ENCODE results near the gene RBM18.

The RBM18 gene

DNA sequence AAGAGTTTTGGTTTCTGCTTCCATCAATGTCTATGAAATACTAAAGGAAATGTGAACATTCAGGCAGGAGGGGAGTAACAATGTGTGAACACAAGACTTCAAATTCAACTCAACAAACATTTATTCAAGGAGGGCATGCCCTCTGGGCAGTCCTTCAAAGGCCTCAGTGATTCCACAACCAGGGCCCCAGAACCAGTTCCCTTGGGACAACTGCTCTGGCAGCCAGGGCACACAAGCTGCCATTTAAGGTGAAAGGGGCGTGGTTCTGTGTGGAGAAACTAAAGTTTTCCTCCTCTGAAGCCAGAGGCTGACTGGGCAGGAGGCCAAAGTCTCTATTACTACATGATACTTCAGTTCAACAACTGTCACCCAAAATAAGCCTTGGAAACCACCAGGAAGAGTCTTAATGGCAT is 3.2 kb downstream of the RBM18 start:
- no peak for DNase-seq (ENCODE audit: low read depth in 2 of 3, low spot score in 2 of 3)

DNA sequence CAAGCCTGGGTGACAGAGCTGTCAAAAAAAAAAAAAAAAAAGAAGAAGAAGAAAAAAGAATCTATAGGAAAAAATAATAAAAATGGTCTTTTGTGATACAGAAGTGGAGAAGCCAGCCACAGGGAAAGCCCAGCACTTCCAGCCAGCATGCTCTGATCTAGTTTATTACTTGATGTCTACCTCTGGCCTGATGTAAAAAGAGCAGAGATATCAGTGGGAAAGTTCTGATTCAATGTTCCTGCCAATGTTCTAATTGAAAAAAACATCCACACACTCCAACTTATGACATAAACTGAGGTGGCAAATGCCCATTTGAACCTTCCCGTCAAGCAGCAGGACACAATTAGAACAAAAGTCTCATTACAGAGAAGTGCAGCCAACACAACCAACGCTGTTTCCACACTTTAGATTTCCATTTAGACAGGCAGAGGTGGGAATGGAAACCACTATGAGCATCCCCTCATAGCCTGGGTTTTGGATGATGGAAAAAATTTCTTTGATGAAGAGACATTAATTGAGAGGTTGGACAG is 5.7 kb downstream of the RBM18 start:
- DNase-seq (ENCODE audit: low read depth in 2 of 3, low spot score in 2 of 3), result no peak

DNA sequence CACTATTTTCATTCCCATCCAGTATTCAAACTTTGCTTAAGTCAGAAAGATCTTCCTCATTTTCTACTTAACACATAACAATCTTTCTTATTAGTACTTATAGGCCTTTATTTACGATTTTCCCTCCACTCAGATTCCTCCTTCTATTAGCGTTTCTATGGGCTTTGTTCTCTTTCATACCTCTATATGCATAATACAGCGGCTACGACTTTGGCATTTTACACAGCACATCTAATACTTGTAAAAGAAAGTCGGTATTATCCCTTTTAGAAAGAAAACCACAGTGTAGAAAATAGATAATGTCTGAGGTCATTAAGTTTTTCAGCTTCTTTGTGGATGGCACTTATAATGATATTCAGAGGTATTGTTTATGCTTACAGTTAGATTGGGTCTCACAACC is 8.4 kb downstream of the RBM18 start:
- DNase-seq (ENCODE audit: low read depth in 2 of 3, low spot score in 2 of 3), result no peak

DNA sequence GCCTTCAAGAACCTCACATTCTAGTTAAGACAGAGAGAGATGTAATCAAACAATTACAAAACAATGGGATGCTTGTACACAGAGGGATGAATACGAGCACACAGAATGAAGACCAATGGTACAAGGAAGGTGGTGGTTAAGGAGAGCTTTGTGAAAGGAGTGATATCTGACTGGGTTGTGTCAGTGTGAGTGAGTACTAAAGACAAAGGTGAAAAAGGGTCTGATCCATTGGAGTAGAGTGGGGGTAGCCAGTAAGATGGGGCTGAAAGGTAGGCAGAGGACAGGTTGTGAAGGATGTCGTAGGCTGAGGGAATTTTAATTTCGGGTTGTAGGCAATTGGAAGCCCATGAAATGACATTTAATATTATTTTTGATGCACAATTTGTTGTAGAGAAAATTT is 9.9 kb downstream of the RBM18 start:
- DNase-seq (ENCODE audit: low read depth in 2 of 3, low spot score in 2 of 3), result no peak

DNA sequence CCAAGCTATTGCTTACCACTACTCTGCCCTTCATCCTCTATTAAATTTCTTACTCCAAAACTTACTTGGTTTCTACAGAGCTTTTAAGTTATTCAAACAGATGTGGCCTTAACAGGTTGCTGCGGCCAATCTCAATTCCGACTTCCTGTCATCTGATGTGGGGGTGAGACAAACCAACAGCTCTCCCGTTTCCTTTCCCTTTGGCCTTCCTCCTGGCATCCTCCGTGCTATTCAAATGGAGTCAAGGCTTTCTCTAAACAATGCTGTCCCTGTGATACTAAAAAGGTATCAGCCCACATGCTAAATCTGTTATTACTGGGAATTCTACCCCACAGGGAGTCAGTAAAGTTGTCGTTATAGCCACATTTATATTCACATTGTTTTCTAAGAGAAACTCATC is 11.8 kb downstream of the RBM18 start:
- no peak for DNase-seq (ENCODE audit: low read depth in 2 of 3, low spot score in 2 of 3)

DNA sequence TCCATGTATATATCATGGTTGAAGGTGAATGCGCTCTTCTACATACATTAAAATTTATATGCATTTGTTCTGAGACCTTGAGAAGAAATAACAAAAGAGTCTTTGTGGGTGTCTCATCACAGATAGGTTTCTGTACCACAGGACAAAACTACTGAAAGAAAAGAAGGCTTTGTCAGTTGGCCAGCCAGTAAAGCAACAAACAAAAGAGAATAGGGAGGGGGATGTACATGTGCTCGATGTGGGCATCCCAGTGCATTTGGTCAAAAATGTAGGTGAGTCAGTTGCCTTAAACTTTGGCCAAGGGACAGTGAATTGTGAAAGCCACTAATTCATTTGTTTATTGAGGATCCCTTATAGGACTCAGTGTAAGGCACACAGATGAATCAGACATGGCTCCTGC is 13.3 kb downstream of the RBM18 start:
- DNase-seq (ENCODE audit: low read depth in 2 of 3, low spot score in 2 of 3), result no peak

DNA sequence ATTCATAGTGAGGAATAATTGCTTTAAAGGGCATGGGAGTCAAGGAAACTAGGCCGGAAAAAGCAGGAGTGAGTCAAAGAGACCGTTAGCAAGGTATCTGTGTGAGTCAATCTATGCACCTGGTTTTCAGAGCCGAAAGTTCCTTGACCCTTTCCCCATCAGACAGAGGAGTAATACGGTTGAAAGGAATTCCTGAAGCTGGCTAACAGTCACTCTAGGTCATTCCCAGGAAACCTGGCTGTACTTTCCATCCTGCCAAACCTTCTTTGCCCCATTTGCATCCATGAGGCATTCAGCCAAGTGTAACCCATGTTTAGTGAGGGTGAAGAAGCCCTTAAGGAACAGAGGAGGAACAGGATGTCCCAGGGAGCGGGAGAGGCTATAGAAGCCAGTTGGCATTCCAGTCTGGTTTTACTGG is 16.2 kb downstream of the RBM18 start:
- DNase-seq (ENCODE audit: low read depth in 2 of 3, low spot score in 2 of 3), result no peak

DNA sequence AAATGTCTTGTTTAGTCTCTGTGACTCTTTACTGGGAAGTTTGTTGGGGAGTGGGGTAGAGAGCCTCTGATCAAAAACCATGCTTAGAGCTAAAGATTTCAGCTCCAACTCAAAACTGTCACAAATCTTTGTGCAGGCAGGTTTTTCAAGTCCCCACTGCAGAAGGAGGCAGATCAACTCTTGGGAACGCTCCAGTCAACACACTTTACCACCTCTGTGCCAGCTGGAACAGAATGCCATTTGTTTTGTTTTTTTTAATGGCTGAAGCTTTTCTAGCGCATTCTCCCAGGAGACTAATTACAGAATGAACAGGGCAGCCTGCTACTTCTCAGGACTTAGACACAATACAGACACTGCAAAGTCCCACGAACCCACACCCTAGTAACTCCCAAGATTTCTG is 18.0 kb downstream of the RBM18 start:
- no peak for DNase-seq (ENCODE audit: low read depth in 2 of 3, low spot score in 2 of 3)

DNA sequence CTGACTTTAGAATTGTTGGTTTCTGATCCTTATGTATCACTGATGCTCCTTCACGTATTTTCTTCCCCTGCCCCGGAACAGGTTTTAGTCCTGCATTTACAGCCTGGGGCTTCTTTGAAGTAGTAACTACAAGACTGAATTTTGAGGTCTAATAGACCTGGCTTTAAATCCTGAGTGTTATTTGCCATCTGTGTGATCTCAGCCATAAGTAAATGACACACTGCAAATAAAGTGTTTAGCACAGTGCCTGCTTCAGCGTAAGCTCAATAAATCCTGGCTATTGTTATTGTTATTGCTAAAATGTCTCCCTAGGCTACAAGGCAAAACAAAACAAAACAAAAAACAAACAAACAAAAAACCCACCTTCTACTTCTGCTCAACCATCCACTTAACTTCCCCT is 20.3 kb downstream of the RBM18 start:
- DNase-seq (ENCODE audit: low read depth in 2 of 3, low spot score in 2 of 3), result no peak

DNA sequence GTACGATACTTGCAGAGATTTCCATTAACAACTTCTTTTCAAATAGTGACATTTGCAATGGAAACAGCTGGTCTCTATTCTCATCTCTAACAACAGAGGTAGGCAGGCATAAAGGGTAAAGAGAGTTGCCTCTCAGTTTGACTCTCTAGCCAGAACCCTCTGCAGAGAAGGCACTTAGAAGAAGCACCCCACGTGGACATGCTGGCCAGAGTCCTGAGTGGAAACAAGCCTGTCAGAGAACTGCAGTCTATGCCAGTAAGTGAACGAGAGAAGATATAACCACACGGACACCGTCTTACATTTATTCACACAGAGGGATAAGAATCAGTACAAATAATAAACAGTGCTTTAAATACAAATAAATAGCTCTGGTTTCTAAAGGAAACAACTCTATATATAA is 24.9 kb downstream of the RBM18 start:
- DNase-seq (ENCODE audit: low read depth in 2 of 3, low spot score in 2 of 3), result no peak

DNA sequence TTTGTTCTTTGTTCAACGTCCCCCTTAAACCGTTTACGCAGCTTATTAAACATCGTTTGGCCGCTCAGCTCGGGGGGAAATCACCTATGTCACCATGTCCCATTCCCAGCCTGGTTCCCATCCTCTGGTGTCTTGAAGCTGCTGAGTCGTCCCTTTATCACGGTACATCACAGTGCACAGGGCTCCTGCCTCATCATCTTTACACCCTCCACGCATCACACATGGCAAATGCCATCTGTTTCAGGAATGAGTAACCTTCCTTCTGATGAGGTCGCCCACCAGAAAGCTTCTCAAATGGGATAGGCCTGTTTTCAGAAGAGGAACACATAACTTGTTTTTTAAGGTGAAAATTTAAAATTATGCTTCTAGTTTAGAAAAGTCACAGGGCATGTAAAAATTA is 28.0 kb downstream of the RBM18 start:
- DNase-seq (ENCODE audit: low read depth in 2 of 3, low spot score in 2 of 3), result no peak

DNA sequence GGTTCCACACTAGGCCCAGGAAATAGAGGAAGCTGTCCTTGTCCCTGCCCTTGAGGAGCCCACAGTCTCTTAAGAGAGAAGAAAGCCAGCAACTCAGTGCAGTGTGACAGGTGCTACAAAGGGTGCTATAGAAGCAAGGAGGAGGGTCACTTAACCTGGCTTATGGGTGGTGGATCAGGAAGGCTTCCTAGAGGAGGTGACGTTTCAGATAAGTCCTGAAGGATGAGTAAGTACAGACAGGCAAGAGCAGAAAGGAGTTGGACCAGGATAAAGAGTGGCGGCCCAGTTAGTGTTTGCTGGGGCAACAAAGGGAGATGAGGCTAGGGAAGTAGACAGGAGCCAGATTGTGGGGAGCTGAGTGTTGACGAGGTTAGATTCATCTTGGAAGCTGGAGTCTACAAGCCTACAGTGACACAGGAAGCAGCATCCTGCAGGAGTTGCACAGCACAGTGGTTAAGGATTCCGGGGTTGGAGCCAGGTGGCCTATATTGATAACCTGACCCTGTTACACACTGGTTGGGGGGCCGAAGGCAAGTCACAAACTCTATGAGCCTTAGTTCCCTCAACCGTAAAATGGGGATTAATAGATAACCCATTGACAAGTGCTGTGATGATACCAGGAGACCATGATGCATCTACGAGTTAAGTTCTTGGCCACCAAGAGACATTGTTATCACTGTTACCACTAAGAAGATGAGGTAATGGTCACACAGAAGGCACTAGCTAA is 30.5 kb downstream of the RBM18 start:
- no peak for DNase-seq (ENCODE audit: low read depth in 2 of 3, low spot score in 2 of 3)

DNA sequence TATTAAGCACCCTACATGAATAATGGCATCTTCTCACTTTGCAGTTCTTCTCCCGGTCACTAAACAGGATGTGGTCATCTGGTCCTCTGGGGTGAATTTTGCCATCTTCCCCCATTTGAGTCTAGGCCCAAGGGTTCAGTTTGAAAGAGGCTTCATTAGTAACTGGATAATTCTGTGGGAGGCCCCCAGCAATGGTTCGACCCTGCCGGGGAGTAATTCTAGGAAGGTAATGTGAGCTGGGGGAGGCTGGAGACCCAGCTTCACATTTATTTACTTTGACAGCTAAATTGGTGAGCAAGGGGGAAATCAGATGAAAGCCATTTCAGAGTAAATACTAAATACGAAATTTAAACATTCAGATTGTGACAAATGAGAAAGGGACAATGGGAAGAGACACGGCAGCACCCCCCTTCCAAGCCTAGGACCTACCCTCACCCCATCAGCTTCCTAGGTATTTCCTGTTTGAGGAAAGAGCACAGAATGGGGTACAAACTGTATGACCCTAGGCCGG is 31.8 kb downstream of the RBM18 start:
- no peak for DNase-seq (ENCODE audit: low read depth in 2 of 3, low spot score in 2 of 3)

DNA sequence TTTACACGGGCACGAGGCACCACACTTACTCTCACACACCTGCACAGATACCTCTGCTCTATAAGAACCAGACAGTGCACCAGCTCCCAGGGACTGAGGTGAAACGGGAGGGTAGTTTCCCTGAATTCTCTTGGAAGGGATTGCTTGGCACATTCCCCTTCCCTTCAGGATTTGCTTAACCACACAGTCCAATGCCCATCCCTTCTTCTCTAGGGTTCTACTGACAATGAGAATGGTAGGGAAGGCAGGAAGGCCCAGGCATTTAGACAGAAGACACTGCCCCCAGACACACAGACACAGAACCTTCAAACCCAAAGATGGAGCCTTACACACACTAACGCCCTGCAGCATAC is 35.2 kb downstream of the RBM18 start:
- DNase-seq (ENCODE audit: low read depth in 2 of 3, low spot score in 2 of 3), result no peak

DNA sequence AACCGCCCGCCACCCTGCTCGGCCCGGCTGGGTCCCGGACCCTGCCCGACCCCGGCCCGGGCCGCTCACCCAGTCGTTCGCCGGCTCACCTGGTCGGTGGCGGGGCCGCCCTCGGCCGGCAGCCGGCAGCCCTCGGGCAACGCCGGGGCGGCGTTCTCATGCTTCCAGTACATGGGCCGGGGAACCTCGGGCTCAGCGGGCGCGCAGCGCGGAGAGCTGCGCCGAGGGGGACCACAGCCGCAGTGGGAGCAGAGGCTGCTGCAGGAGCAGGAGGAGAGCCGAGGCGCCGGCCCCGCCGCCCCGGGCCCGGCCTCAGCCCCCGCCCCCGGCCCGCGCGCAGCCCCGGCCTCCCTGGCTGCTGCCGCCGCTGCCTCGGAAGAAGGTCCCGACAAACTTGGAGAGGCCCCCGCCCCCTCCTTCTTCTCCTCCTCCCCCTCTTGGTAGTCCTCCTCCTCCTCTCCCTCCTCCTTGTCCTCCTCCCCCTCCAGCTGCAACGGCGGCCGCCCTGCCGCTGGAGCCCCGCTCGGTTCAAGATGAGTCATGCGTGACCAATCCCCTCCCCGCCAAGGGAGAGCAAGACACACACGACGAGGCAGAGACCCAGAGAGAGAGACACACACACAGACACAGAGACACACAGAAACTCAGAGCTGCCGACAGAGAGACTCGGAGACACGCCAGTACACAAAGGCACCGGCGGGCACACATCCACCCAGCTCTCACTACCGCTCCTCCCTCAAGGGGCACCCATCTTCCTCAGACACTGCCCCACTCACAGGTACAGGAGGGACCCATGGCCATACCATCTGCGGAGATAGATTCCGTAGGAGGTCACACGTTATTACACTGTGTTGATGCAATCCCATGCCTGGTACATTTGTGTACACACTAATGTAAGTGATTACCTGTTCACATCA is 35.8 kb downstream of the RBM18 start, which contains the start of gene LHX6:
Gene LHX6, minus strand, starts transcription at position 390 of the 917 bp plus-strand sequence. Its CDS starts 217 bp downstream, at position 173.
- no peak for DNase-seq (ENCODE audit: low read depth in 2 of 3, low spot score in 2 of 3)

DNA sequence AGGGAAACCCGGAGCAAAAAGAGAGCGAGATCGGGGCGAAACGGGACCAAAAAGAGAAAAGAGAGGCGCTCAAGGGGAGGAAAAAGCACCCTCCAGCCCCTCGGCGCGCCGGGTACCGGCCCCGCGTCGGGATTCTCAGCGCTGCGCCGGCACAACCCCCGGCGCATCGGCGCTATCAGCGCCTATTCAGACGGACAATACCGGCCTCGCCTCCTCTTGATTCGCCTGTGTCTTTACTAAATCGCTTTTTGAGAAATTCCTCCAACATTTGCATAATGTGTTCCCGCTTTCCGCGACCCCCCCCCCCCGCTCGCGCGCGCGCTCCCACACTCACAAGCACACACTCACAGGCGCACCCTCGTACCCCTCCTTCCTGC is 36.5 kb downstream of the RBM18 start:
- DNase-seq (ENCODE audit: low read depth in 2 of 3, low spot score in 2 of 3), result no peak

DNA sequence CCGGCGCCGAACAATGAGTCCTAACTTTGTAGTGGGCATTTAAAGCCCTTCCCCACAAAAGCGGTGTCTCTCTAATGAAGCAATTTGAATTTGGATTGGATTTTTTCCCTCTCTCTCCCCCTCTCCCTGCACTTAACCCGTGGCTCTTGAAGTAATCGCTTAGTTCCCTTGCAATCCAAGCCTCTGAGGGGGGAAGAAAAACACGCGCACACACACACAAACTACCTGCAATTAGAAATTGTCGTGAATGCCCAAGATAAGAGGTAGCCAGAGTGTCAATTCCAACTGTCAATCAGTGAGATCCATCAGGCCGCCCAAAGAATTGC is 37.1 kb downstream of the RBM18 start:
- DNase-seq (ENCODE audit: low read depth in 2 of 3, low spot score in 2 of 3), result no peak

DNA sequence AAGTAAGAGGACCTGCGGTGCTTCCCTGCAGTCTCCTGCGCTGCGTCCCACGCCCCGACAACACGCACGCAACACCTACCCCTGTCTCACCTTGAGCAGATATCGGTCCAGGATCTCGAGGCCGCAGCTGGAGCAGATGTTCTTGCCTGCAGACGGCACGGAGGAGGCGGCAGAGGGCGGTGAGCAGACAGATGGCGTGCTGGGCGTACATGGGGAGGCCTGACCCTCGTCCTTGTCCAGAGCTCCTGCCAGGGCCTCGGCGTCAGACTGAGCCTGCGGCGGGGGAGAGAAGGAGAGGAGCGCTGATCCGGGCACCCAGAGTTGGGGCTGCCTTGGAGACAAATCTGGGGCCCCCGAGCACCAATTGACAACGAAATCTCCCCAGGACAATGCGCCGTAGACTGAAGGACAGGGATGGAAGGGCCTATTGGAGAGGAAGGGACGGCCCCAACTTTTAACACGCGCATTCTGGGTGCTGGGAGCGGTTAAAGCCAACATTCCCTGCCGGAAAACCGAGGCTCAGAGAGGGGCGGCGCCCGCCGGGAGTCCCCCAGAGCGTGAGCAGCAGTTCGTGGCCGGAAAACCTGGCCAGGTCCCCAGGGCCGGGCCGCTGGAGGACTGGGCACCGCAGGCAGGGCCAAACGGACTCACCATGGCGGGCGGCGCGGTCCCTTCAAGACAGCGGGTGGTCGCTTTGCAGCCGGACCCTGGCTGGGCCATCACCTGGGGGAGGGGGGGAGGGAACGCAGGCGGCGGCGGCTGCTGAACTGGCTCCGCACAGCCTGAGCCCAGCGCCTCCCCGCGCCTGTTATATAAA is 37.7 kb downstream of the RBM18 start:
- no peak for DNase-seq (ENCODE audit: low read depth in 2 of 3, low spot score in 2 of 3)

DNA sequence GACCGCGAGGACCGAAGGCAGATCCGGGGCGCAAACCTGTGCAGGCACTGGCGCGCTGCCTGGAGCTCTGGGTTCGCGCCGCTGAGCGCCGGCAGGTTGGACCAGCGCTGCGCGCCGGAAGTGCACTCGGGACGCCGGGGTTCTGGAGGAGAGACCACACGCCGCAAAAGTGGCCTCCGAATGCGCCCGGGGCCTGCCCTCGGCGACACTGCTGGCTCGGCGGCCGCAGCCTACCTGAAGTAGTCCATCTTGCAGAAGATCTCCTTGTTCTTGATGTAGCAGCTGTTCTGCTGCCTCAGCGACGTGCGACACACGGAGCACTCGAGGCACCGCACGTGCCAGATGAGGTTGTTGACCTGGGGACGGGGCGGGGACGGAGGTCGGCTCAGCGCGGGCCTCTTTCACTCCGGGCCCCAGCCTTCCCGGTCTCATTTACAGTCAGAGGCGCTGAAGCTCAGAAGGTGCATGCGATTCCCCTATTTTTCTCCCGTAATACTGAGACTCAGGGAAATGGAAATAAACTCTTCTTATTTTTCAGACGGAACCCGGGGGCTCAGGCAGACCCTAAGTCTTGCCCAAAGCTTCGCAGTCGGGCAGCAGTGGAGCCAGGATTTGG is 38.4 kb downstream of the RBM18 start:
- DNase-seq (ENCODE audit: low read depth in 2 of 3, low spot score in 2 of 3), result no peak

DNA sequence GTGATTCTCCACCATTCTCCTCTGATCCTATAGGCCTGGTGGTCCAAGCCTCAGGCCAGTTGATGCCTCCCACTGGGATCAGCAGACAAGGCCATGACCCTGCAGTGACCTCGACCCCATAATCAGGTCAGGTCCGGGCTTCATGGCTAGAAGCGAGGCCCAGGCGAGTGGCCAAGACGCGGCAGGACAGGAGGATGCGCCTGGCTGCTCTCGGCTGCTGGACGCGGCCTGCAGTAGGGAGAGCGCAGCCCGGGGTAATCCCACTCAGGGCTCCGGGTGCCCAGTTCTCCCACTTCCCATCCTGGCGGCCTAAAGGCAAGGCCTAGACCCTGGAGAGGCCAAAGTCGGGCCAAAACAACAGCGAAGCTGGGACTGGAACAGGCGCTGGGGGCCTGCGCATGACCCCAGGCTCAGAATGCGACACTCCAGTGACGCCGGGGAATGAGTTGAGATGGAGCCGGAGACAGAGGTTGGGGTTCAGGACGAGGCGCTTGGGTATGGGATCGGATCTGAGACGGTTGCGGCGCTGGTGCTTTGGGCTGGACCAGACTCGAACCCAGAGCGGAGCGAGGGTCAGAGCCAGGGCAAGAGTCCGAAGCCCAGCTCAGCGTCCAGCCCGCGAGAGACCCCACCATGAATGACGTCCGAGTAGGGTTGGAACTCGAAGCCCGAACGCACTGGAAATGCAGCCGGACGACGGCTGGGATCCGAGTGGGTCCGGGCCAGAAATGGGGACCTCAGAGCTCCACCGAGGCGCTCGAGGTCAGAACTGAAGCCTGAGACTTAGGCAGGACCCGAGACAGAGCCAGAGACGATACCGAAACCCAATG is 39.1 kb downstream of the RBM18 start:
- no peak for DNase-seq (ENCODE audit: low read depth in 2 of 3, low spot score in 2 of 3)

All from activated CD8-positive, alpha-beta memory T cell treated with anti-CD3 and anti-CD28 coated beads for 48 hours (primary cell).